KOPT-K1 (cell line): ENCODE measurements around the gene PRRT1.

Experiments
- H3K27ac ChIP-seq: fragments of 200-600 bp; sonication (generic); 2 replicates; pipeline ENCODE4 v1.5.1; 2016; ENCODE audit warnings: antibody characterized with exemption, mild to moderate bottlenecking, low read depth, low read length; ENCODE audit not compliant: poor library complexity, severe bottlenecking
- H3K36me3 ChIP-seq: fragments of 200-600 bp; sonication (generic); 2 replicates; pipeline ENCODE4 v1.5.1; 2017; ENCODE audit warnings: antibody characterized with exemption, mild to moderate bottlenecking, low read length, moderate library complexity; ENCODE audit not compliant: insufficient read depth
- H3K9me3 ChIP-seq: fragments of 200-600 bp; sonication (generic); 2 replicates; pipeline ENCODE4 v1.5.1; 2017; ENCODE audit warnings: antibody characterized with exemption, low read length, mild to moderate bottlenecking; ENCODE audit not compliant: insufficient read depth, poor library complexity, severe bottlenecking

PRRT1 gene

GRCh38 chr6:32170294-32170693 lies 18.6 kb upstream of the PRRT1 start:
- Histone ChIP-seq H3K9me3 (no peaks in the 10 kb centered on the region), H3K27ac (no peak overlapping the region), H3K36me3 (peaks cover 60% of the 10 kb centered on the region)

- Histone ChIP-seq H3K36me3 (peaks cover 71% of the 10 kb centered on the region), H3K27ac (no peak overlapping the region), H3K9me3 (no peaks in the 10 kb centered on the region)
These were observed 17.3 kb upstream of the PRRT1 start for GRCh38 chr6:32168807-32169591.

GRCh38 chr6:32168350-32168749 lies 16.6 kb upstream of the PRRT1 start:
- Histone ChIP-seq H3K27ac (no peak overlapping the region), H3K36me3 (peaks cover 71% of the 10 kb centered on the region), H3K9me3 (no peaks in the 10 kb centered on the region)

- Histone ChIP-seq H3K9me3 (no peaks in the 10 kb centered on the region), H3K27ac (no peak overlapping the region), H3K36me3 (peaks cover 76% of the 10 kb centered on the region)
These were observed 16.1 kb upstream of the PRRT1 start for GRCh38 chr6:32167761-32168262.

- no peaks in the 10 kb centered on the region for H3K9me3 ChIP-seq
- H3K27ac ChIP-seq = no peak overlapping the region
- H3K36me3 ChIP-seq = peaks cover 81% of the 10 kb centered on the region
These were observed 15.5 kb upstream of the PRRT1 start for GRCh38 chr6:32167154-32167760.

- Histone ChIP-seq H3K27ac (no peak overlapping the region), H3K36me3 (peaks cover 85% of the 10 kb centered on the region)
These were observed 14.8 kb upstream of the PRRT1 start for GRCh38 chr6:32166411-32167061.

GRCh38 chr6:32164295-32164694 lies 12.6 kb upstream of the PRRT1 start, which contains the start of gene EGFL8:
Gene EGFL8 (plus strand): TSS chr6:32164595. CDS start chr6:32166166, 1,571 bp downstream.
- Histone ChIP-seq H3K27ac (no peak within 1 kb of the TSS), H3K9me3 (no peaks in the 10 kb centered on the region), H3K36me3 (peaks cover 64% of the 10 kb centered on the region)

More at GRCh38 chr6:32166411-32167061, 14.8 kb upstream of the PRRT1 start:
- no peaks in the 10 kb centered on the region for H3K9me3 ChIP-seq

GRCh38 chr6:32163559-32164258 lies 12.0 kb upstream of the PRRT1 start:
- H3K27ac ChIP-seq = no peak overlapping the region
- peaks cover 62% of the 10 kb centered on the region for H3K36me3 ChIP-seq
- H3K9me3 ChIP-seq = no peaks in the 10 kb centered on the region

- no peaks in the 10 kb centered on the region for H3K9me3 ChIP-seq
- no peak overlapping the region for H3K27ac ChIP-seq
- H3K36me3 ChIP-seq = peaks cover 47% of the 10 kb centered on the region
These were observed 6.3 kb upstream of the PRRT1 start for GRCh38 chr6:32158052-32158451.

- no peaks in the 10 kb centered on the region for H3K9me3 ChIP-seq
- peaks cover 35% of the 10 kb centered on the region for H3K36me3 ChIP-seq
- H3K27ac ChIP-seq = no peak overlapping the region
These were observed 5.2 kb upstream of the PRRT1 start for GRCh38 chr6:32156891-32157290.

GRCh38 chr6:32154514-32155161 lies 2.9 kb upstream of the PRRT1 start:
- H3K36me3 ChIP-seq = peaks cover 35% of the 10 kb centered on the region
- peak overlapping the region; percentile 70 for H3K27ac ChIP-seq
- no peaks in the 10 kb centered on the region for H3K9me3 ChIP-seq

- Histone ChIP-seq H3K27ac (peak within 1 kb of the TSS; percentile 70), H3K36me3 (peaks cover 32% of the 10 kb centered on the region), H3K9me3 (no peaks in the 10 kb centered on the region)
These were observed 2.1 kb upstream of the PRRT1 start, which contains the start of gene PPT2 for GRCh38 chr6:32153564-32154513. Gene PPT2 (plus strand): TSS chr6:32154141. CDS start chr6:32154595, 454 bp downstream.

GRCh38 chr6:32152769-32153563 lies 1.2 kb upstream of the PRRT1 start:
- Histone ChIP-seq H3K9me3 (no peaks in the 10 kb centered on the region), H3K36me3 (peaks cover 24% of the 10 kb centered on the region), H3K27ac (no peak overlapping the region)
